Fibroblast of gingiva (primary cell): Measurements from ENCODE around the gene EIF4E1B.
A peak's percentile ranks its signal among the peaks of the same experiment; 100 is the strongest.

Source experiments
- DNase-seq: peaks from one replicate; pipeline ENCODE4 v3.0.0-alpha.2; 2011; ENCODE audit warnings: low read depth

Gene EIF4E1B

DNA sequence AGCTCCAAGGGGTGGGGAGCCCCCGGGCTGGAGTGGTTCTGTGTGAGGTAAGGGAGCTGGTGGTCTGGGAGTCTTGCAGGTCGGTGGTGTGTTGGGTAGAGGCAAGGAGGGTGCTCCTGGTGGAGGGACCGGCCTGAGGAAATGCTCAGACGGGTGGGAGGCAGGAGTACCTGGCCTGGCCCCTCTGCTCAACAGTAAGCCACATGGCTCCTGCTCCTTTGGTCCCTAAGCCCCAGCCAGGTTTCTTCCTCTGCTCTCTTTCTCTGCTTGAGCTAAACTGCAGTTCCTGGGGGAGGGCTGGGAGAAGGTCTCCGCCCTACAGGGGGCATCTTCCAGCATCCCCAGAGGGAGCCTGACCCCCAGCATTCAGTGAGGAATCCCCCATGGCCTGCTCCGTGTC lies 34.0 kb downstream of the EIF4E1B start:
- no peak for DNase-seq

DNA sequence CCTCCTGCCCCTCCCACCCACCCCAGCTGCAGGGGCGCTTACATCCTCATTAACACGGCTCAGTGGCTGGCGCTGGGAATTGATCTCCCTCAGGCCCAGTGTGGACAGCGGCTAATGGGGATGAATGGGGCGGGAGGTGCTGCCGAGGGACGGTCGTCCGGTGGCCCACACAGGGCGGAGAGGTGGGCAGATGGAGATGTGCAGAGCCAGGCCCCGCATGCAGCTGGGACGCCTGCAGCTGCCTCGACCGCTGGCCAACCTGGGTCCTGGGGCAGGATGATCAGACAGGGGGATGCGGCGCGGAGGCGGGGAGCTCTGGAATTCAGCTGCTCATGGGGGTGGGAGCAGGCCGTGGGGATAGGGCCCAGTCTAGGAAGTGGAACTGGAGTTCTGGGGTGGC lies 34.4 kb downstream of the EIF4E1B start:
- DNase-seq: no peak

DNA sequence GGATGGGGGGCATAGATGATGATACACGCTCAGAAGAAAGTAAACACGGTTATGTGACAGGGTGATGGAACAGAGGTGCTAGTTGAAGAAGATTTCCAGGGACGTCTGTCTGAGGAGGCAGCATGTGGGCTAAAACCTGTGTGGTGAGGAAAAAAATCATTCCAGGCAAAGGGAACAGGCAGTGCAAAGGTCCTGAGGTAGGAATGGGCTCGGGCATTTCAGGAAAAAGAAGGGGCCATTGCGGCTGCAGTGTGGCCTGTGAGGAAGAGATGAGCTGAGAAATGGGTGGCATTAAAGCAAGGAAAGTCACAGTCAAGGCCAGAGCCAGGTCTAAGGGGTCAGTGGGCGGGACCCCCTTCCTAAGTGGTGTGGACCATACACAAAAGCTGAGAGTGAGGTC lies 35.0 kb downstream of the EIF4E1B start:
- DNase-seq: no peak

DNA sequence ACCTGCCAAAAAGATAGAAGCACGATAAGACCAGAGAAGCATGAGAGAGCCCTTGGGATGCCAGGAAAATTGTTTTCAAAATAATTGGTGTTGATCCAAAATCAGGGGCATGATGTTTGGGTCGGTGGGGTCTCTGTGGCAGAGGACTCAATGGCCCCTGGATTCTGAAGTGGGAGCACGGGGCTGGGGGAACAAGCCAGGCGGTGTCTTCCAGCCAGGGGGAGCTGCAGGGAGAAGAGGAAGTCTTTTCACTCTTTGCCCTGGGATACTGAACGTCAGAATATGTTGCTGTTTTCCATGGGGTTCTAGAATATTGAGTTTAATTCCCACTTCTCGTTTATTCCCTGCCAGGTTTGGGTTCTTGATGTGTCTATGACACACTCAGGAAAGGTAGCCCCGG lies 37.2 kb downstream of the EIF4E1B start:
- DNase-seq: no peak

DNA sequence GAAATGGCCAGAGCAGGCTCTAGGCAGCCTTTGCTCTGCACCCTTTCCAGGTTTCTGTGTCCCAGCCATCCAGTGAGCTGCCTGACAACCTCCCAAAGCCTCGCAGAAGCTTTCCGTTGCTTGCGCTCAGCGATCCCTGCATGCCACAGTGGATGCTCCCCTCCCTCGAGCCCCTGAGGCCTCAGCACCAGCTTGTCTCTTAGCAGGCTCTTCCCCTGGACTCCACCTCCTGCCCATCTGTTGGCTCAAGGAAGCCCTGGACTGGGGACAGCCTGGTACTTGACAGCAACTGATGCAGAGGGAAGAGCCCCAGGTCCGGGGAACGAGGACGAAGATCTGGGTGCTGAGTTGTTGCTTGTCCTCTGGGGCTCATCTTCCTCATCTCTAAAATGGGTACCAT lies 40.0 kb downstream of the EIF4E1B start:
- DNase-seq: no peak

DNA sequence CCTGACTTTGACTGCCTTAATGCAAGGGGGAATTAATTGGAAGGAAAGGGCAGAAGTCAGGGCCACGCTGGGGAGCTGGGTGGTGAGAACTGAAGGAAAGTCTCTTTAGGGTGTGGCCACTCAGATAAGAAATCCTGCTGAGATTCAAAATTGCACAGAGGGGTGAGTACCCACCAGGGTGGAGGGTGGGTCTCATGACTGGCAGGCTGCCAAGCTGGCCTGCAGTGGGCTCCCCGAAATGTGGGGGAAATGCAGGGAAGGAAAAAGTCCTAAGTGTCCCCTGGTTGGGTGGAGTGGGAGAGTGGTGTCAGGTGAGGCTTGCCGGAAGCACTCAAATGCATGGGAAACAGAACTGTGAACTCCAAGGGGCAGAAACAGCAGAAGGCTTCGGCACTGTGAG lies 40.9 kb downstream of the EIF4E1B start:
- no peak for DNase-seq

DNA sequence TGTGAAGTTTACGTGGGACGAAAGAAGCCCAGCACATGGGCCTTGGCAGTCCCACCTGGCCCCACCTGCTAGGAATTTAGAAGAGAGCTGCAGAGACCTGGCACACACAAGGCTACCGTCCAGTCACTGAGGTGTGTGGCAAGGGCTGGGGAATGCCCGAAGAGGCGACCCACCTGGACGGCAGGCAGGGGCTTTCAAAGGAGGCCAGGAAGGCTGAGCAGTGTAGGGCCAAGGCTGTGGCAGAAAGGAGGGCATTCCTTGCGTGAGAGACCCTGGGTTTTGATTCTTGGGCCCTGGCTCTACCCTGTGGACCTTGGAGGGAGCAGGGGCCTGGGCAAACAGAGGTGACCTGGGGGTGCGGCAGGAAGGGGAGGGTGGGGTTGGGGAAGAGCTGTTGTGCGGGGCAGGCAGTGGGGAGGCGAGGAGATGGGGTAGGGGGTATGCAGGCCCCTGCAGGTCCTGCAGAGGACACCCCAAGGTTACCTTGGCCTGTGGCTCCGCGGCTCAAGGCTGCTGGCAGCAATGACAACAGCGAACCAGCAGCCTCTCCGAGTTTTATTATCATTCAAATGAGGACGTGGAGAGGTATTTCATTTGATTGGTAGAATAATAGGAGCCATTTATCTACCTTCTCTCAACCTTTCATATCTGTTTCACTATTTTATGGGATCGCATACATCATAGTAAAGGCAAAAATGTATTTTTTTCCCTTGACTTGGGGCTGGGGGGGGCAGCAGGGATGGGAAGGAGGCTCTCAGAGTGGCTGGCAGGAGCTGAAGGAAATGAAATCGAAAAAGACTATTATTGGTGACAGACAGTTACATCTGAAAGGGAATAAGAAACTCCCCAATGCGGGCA lies 41.6 kb downstream of the EIF4E1B start:
- DNase-seq: no peak

DNA sequence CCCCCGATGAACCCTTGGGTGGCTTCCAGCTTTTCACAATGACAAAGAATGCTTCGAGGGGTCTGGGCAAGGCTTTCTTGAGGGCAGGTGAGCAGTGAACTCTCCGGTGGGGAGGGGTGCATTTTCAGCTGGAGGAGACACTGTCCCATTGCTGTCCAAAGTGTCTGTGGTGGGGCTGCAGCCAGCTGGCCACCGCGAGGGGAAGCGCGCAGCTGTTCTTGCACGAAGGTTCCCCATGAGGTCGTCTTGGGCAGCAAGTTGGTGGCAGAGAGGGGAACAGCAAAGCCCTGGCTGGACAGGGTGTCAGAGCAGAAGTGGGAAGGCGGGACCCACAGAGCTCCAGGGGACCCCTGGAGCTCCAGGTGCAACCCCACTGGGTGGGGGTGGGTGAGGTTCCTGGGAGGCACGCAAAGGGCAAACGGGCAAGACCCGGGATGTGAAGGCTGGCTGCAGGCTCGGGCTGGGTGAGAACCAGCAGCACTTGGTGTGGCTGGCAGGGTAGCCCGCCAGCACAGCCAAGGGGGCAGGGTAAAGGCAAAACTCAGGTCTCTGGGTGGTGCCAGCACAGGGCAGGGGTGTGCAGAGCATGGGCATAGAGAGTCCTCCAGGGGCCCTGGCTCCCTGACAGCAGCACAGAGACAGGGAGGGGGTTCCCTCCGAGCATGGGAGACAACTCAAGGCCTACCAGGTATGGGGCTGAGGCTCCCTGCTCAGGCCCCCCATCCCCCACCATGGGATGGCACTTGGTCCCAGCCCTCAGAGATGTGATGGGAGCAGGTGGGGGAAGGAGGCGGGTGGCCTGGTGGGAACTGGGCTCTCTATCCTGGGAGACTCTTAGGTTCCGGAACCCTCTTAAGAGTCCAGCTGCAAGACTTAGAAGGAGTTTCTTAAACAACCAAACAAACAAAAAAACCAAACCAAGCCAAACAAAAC lies 43.4 kb downstream of the EIF4E1B start:
- DNase-seq: no peak

DNA sequence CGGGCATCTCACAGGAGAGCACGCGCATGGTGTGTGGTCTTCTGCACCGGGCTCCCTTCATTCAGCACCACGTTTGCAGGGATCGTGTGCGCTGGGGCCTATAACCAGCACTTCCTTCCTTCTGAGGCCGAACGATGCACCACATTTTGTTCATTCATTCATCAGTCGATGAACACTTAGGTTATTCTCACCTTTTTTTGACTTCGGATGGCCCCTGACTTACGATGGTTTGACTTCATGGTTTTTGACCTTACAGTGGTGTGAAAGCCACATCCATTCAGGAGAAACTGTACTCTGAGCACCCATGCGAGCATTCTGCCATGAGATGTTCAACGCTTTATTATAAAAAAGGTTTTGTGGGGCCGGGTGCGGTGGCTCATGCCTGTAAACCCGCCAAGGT lies 44.3 kb downstream of the EIF4E1B start:
- no peak for DNase-seq

DNA sequence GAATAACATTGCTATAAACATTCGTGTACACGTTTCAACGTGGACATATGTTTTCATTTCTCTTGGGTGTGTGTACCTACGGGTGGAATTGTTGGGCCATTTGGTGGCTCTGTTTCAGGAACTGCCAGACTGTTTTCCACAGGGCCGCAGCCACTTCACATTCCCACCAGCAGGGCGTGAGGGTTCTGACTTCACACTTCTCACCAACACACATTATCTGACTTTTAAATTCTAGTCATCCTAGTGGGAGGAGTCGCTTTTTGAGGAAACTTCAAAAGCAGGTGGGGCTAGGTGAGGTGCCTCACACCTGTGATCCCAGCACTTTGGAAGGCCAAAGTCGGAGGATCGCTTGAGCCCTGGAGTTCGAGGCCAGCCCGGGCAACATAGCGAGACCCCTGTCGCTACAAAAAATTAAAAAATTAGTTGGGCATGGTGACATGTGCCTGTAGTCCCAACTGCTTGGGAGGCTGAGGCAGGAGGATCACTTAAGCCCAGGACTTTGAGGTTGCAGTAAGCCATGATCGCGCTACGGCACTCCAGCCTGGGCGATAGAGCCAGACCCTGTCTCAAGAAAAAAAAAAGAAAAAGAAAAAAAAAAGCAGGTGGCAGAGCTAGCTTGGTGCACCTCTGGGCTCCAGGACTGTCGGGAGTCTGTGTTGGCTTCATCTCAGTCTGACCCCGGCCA lies 45.3 kb downstream of the EIF4E1B start:
- no peak for DNase-seq

DNA sequence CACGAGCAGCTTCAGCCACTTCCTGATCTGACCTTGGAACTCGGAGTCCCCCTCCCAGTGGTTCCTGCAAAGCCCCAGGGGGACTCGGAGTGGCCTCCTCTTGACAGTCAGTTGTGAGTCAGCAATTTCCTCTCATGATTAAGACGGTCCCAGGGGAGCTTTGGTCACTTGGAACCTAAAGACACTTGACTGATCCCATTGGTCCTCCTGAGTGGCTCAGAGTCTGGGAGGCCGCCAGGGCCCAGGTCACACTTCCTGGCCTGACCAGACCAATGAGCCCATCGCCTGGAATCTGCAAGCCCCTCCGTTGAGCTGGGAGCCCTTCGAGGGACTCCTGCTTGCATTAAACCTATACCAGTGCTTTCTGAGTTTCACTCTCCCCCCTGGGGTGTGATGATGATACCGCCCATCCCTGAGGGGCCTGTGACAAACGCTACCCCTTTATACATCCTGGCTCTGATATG lies 45.9 kb downstream of the EIF4E1B start:
- DNase-seq: peak; percentile 41

DNA sequence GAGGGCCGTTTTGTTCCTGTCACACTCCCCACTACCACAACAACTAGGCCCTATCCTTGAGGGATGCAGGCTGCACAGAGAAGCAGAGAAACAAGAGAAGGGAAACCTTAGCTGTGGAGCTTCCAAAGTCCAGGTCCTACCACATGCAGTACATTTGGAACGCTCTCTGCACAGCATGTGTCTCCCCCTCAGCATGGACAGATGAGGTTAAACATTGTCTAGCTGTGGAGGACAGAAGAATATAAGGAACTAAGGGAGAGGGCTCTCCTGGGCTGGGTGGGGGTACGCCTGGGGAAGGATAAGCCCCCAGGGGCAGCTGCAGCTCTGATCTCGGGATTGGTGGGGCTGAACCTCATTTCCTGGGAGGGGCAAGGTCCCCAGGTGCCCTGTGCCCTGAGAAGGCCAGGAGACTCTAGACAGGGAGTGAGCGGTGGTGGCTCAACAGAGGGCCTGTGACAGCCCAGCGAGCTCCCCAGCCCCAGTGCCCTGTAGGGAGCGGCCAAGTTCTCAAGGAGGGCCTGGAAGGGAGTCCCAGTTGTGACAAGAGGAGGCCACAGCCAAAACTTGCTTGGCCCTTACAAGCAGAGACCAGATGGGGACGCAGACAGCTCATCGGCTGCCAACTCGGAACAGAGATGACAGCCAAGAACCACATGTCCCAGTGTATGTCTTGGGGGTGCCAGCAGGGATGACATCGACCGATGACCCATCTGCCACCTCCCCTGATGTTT lies 46.9 kb downstream of the EIF4E1B start:
- DNase-seq: no peak

DNA sequence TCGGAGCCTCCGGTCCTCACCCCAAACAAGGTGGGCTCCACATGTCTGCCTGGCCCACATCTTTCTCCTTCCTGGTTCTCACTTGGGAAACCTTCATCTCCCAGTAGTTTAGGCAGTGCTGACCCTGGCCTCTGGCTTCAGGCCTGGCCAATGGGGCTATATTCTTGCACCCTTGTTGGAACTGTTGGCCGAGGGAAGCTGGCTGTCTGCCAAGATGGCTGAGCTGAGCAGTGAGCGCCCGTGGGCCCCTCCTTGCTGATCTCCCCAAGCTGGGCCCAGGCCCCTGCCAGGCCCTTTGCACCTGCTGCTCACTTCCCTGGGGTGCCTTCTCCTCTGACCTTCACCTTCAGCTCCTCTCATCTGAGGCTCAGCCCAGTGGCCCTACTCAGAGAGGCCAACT lies 48.1 kb downstream of the EIF4E1B start:
- no peak for DNase-seq

DNA sequence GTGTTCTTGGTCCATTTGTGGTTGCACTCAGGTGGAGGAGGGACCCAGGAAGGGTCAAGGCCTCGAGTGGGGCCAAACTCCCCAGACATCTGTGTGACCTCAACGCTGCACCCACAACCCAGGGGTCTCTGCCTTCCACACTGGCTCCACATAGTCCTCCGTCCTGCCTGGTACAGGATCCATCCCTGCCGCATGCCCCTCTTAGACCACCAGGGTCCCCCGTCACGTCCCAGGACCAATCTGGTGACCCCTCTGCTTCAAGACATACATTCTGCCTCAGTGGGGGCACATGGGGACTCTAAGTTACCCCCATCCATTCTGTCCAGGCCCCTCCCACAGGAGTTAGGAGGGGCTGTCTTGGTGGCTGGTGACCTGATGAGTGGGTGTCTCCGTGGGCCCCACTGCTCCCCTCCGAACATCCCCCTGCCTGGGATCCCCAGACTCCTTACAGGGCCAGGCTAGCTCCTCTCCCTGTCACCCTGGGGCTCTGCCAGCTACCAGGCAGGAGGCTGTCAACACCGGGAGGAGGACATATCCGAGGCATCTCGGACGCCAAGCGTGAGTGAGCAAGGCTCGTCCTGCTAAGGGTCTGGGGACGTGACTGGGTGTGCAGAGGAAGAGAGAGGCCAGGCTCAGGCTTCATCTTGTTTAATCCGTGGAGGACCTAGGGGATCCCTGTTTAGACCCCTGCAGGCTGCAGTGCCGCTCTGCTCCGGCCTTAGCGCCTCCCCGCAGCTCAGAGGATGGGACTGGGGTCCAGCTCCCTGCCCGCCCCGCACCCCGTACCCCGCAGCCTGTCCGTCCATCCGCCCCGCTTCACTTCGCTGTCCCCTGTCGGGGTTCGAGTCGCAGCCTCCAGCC lies 49.1 kb downstream of the EIF4E1B start:
- no peak for DNase-seq

DNA sequence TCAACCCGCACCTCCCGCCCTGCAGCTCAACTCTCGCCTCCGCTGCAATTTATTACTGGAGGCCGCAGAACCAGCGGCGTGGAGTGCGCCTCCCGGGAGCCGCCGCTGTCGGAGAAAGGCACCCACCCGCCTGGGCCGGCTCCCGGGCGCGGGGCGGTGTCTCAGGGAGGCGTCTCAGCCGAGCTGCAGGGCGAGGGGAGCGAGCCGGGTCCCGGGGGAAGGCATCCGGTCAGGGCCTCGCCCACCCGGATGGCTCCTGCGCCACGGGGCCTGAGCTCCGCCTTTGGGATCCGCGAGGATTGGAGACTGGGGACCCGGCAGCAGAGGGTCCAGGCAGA lies 49.7 kb downstream of the EIF4E1B start:
- no peak for DNase-seq

DNA sequence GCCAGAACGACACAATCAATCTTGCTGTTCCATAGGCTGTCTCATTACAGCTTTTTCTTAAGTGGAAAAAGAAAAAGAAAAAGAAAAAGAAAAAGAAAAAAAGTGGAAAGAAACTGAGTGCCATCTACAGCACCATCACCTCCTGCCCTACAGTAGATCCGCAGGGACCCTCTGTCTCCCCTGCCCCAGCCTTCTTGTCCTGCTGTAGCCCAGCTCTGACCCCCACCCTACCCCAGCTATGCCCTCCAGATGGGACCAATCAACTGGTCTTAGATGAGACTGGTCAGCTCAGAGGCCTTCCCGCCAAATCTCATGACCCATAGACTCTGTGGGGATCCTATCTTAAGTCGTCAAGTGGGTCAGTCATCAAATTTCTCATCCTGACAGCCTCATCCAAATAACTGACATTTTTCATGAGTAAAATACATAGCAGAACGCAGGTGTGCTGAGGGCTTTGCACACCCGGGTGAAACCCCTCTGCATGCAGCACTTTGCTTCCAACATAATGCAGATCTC lies 51.6 kb downstream of the EIF4E1B start:
- DNase-seq: no peak

DNA sequence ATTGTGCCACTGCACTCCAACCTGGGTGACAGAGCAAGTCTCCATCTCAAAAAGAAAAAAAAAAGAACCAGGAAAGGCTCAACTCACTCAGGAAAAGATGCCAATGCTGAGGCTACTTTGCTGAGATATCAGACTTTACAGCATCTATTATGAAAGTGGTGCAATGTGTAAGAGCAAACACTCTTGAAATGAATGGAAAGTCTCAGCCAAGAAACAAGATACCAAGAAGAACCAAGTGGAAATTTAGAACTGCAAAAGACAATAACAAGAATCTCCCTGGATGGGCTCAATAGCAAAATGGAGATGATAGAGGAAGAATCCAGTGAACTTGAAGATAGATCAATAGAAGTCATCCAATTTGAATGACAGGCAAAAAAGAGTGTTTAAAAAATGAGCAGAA lies 54.5 kb downstream of the EIF4E1B start:
- DNase-seq: no peak

DNA sequence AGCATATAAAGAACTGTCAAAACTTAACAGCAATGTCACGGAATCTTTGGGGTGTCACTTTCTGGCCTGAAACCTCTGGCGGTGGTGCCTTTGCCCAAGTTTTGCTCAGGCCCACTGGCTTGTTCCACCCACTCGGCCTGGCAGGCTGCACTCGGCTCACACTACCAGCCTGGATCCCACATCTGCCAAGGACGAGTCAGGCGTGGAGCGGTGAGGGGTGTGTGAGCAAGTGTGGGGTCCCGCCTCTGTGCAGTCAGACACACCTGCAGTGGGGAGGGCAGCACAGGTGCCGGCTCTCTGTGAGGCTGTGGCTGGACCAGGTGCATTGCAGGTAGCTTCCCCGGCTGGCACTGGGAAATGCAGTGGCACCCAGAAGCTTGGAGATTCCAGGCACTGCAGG lies 56.8 kb downstream of the EIF4E1B start:
- DNase-seq: no peak

DNA sequence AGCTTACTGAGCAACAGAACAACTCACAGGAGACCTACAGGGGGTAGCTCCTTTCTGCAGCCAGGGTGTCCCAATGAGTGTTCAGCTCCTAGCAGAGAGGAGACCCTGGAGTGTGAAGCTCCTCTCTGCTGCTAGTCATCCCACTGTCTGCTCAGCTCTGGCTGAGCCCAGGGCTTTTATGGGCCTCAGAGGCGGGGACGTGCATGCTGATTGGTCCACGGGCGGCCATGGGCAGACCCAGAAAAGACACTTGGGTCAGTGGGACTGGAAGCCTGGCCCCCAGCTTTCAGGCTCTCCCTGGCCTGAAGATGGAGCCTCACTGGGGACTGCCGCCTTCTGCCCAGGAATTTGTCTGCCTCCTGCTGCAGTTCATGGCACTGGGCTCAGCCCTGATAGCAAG lies 57.4 kb downstream of the EIF4E1B start:
- no peak for DNase-seq

DNA sequence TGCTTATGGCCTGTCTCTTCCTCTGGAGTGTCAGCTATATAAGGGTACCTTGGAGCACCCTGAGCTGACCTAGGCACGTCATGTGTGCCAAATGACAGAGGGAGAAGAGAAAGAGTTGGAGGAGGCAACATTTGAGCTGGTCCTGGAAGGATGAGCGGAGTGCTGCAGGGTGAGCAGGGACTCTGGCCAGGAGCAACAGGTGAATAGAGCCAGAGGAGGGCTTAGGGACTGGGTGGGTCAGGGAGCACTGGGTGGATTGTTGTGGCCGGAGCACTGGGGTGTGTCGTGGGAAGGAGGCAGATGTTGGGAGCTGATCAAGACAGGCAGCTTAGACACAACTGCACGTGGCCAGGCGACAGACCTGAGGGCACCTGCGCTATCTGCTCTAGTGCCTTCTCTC lies 60.4 kb downstream of the EIF4E1B start:
- DNase-seq: no peak

DNA sequence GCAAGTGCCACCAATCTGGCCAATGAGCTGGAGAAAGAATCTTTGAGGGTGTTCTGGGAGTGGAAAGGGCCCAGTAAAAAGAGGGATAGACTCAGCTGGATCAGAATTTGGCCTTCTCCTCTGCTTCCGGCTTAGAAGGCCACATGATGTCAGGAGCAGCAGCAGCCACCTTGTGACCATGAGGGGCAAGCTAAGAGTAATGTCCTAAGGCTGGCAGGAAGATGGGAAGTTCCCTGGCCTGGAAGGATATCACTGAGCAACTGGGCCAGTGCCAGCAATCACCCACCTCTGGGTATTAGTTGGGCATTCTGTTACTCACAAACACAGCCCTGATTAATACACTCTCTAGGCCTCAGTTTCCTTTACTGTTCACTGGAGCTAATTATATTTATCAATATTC lies 61.0 kb downstream of the EIF4E1B start:
- no peak for DNase-seq
